Suprapubic skin (tissue), 4 donors: ENCODE results near the gene TCEAL4. TPM values are rescaled to one million over a fixed set of nuclear protein-coding genes. Genes with fewer than 3 reads are reported as not detected.

Source experiments
- DNase-seq, 2 donors: peaks; one replicate each; pipeline ENCODE4 v3.0.0-alpha.2; 2019; ENCODE audit warnings: low spot score in 2 of 2
- H3K27ac ChIP-seq: fragments of 200-600 bp; sonication (generic); one replicate; pipeline ENCODE4 v1.5.1; 2019
- H3K27me3 ChIP-seq: fragments of 200-600 bp; sonication (generic); one replicate; pipeline ENCODE4 v1.5.1; 2019
- H3K36me3 ChIP-seq: fragments of 200-600 bp; sonication (generic); one replicate; pipeline ENCODE4 v1.5.1; 2019
- H3K4me1 ChIP-seq: fragments of 200-600 bp; sonication (generic); one replicate; pipeline ENCODE4 v1.5.1; 2019
- H3K4me3 ChIP-seq: fragments of 200-600 bp; sonication (generic); one replicate; pipeline ENCODE4 v1.5.1; 2019; ENCODE audit warnings: mild to moderate bottlenecking
- H3K9me3 ChIP-seq: fragments of 200-600 bp; sonication (generic); one replicate; pipeline ENCODE4 v1.5.1; 2019
- EP300 ChIP-seq: sonication (generic); formaldehyde crosslinking; IDR thresholded peaks from one replicate; pipeline ENCODE4 v1.6.1; 2017; ENCODE audit warnings: antibody characterized with exemption
- POLR2A ChIP-seq, 2 donors: fragments of 450-650 bp; IDR thresholded peaks; one replicate each; pipeline ENCODE4 v1.6.1; 2017; ENCODE audit warnings: antibody characterized with exemption in 2 of 2, mild to moderate bottlenecking in 2 of 2, moderate library complexity in 2 of 2
- POLR2AphosphoS5 ChIP-seq, 3 donors: sonication (generic); formaldehyde crosslinking; IDR thresholded peaks; one replicate each; pipeline ENCODE4 v1.6.1; 2017; ENCODE audit warnings: antibody characterized with exemption in 3 of 3
- WGBS: methylation state at CpG from one replicate; pipeline ENCODE4 v1.1.5; 2018; 5-methylcytosine and 5-hydroxymethylcytosine counted together
- total RNA-seq, 4 donors: library from RNA; depleted of rRNA; stranded (reverse); fragments of >200 nt; gene quantifications; one replicate each; pipeline ENCODE4 v1.1.0, GENCODE V29; 2016
- TF ChIP-seq, protein P1 (sequence below), 2 donors: fragments of 200-600 bp in 1 of 2; fragments of 450-650 bp in 1 of 2; sonication (generic) in 1 of 2; IDR thresholded peaks; one replicate each; pipeline ENCODE4 v1.5.1; 2016 to 2019; ENCODE audit warnings: antibody characterized with exemption in 2 of 2, mild to moderate bottlenecking in 1 of 2, moderate library complexity in 1 of 2

Gene TCEAL4
- total RNA-seq, 4 donors from 2014 or later = 56.3 to 71.1 (median 67.4) TPM

DNA sequence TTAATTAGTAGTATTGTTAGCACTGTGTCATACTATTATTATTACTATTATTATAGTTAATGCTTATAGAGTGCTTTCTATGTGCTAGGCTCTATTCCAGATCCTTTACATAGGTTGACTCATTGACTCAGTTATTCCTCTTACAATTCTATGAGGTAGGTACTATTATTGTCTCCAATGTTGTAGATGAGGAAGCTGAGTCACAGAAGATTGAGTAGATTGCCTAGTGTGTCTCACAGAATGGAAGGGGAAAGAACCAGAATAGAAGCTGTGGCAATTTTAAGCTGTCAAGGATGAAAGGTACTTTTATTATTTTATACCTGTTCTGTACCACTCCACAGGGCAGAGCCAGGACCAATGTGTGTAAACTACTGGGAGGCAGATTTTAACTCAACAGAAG is 41.5 kb downstream of the TCEAL4 start:
- H3K27me3 ChIP-seq = no peaks in the 10 kb centered on the region
- H3K27ac ChIP-seq = no peak overlapping the region

DNA sequence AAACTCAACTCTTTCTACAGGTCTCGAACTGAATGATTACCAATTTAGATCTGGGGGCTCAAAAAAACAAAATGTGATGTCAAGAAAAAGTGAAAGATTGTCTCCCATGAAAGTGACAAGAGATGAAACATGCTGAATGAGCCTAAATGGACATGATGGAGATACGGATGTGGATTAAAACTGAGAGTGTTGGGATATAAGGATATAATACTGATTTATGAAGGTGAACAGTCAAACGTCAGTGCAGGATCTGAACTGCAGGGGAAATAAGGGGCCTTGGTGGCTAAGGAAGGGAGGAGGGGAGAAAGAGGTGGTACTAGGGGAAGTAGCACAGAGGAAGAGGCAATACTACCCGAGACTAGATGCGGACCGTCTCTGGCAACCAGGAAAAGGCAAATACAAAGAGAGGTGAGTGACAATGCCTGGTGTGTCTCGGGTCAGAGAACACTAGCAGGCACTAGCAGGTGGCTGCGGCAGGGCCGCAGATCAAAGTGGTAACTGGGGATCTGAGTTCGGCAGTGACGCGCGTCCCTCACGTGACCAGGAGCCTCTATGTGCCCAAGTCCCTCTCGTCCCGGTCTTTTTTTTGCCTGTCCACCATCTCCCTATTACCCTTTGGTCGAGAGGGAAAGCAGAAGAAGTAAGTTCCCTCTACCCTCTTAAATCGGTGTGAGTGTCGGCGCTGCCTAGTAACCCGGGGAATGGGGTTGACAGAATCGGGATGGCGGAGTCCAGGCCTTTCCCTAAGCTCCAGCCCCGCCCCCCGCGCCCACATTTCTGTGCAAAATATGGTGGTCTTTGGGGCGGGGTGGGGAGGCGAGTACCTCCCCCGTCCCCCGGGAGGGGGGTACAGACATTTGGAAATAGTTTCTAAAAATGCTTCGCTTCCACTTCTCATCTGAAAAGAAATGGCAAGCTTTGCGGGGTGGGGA is 43.3 kb downstream of the TCEAL4 start, which contains the start of gene TCEAL1:
Gene TCEAL1, plus strand, starts transcription at position 590 of the 932 bp plus-strand sequence. CDS start 942 bp downstream, outside the sequence.
- TF ChIP-seq, protein P1, sequence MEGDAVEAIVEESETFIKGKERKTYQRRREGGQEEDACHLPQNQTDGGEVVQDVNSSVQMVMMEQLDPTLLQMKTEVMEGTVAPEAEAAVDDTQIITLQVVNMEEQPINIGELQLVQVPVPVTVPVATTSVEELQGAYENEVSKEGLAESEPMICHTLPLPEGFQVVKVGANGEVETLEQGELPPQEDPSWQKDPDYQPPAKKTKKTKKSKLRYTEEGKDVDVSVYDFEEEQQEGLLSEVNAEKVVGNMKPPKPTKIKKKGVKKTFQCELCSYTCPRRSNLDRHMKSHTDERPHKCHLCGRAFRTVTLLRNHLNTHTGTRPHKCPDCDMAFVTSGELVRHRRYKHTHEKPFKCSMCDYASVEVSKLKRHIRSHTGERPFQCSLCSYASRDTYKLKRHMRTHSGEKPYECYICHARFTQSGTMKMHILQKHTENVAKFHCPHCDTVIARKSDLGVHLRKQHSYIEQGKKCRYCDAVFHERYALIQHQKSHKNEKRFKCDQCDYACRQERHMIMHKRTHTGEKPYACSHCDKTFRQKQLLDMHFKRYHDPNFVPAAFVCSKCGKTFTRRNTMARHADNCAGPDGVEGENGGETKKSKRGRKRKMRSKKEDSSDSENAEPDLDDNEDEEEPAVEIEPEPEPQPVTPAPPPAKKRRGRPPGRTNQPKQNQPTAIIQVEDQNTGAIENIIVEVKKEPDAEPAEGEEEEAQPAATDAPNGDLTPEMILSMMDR (IDR thresholded peaks at IDR 0.05) = no peak
- TF ChIP-seq EP300 (no peak), POLR2A (IDR thresholded peaks at IDR 0.05) (no peak), POLR2AphosphoS5 (IDR thresholded peaks at IDR 0.05) (no peak)
- peaks cover 10% of the 10 kb centered on the region for H3K4me1 ChIP-seq
- 22% methylated on average over 32 of the region's 32 CpGs for WGBS
- no peaks in the 10 kb centered on the region for H3K27me3 ChIP-seq
- no peaks in the 10 kb centered on the region for H3K9me3 ChIP-seq
- peak within 1 kb of the TSS; percentile 94 for H3K27ac ChIP-seq
- no peaks in the 10 kb centered on the region for H3K36me3 ChIP-seq
- DNase-seq = peak; percentile 73 to 75
- peak within 1 kb of the TSS; percentile 65 for H3K4me3 ChIP-seq

More for the DNA sequence above, 41.5 kb downstream of the TCEAL4 start:
- DNase-seq = no peak
- Histone ChIP-seq H3K4me1 (peaks cover 10% of the 10 kb centered on the region), H3K9me3 (no peaks in the 10 kb centered on the region), H3K36me3 (no peaks in the 10 kb centered on the region), H3K4me3 (no peak overlapping the region)
- TF ChIP-seq, protein P1 (IDR thresholded peaks at IDR 0.05) = no peak
- TF ChIP-seq POLR2AphosphoS5 (IDR thresholded peaks at IDR 0.05) = no peak
- TF ChIP-seq EP300 = no peak
- TF ChIP-seq POLR2A (IDR thresholded peaks at IDR 0.05) = no peak

DNA sequence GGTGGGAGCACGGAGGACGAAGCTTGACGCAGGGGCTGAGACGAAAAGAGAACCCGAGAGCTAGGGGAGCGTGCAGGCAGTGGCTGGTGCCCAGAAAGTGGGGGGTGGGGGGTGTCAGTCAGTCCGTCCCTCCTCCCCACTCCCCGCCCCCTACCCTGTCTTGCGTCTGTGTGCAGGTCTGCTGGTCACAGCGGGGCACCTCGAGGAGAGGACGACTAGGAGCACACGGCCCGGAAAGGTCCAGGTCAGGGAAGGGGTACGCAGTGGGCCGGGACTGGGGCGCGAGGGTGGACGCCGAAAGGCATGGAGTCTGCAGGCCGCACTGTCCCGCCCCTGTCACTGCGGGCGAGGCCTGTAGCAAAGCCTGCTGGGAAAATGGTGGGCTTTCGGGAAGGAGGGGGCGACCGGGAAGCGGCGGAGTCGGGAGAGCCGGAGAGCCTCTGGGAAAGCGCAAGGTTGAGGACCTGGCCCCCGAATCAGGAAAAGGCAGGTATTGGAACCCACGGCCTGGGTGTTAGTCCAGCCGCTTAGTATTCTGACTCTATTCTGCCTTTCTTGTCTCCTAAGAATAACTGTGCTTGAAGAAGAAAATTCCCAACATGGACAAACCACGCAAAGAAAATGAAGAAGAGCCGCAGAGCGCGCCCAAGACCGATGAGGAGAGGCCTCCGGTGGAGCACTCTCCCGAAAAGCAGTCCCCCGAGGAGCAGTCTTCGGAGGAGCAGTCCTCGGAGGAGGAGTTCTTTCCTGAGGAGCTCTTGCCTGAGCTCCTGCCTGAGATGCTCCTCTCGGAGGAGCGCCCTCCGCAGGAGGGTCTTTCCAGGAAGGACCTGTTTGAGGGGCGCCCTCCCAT is 44.2 kb downstream of the TCEAL4 start:
- no peaks in the 10 kb centered on the region for H3K36me3 ChIP-seq
- peak overlapping the region; percentile 65 for H3K4me3 ChIP-seq
- H3K27ac ChIP-seq = peak overlapping the region; percentile 94
- 24% methylated on average over 41 of the region's 49 CpGs for WGBS
- peak; percentile 74 to 82 for DNase-seq
- TF ChIP-seq EP300 = no peak
- TF ChIP-seq, protein P1 (IDR thresholded peaks at IDR 0.05) = peak in 1 of 2 donors; percentile 25
- TF ChIP-seq POLR2A (IDR thresholded peaks at IDR 0.05) = peak; percentile 10 to 51
- no peak for TF ChIP-seq POLR2AphosphoS5 (IDR thresholded peaks at IDR 0.05)
- H3K4me1 ChIP-seq = peaks cover 10% of the 10 kb centered on the region
- H3K27me3 ChIP-seq = no peaks in the 10 kb centered on the region
- no peaks in the 10 kb centered on the region for H3K9me3 ChIP-seq

DNA sequence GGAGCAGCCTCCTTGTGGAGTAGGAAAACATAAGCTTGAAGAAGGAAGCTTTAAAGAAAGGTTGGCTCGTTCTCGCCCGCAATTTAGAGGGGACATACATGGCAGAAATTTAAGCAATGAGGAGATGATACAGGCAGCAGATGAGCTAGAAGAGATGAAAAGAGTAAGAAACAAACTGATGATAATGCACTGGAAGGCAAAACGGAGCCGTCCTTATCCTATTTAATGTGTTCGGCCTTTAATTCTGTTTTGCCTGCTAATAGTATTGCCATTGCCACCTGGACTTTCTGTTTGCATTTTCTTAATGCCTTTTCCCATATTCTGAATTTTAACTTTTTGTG is 44.8 kb downstream of the TCEAL4 start:
- Histone ChIP-seq H3K27me3 (no peaks in the 10 kb centered on the region), H3K27ac (peak overlapping the region; percentile 94), H3K4me3 (peak overlapping the region; percentile 65), H3K9me3 (no peaks in the 10 kb centered on the region), H3K4me1 (peaks cover 10% of the 10 kb centered on the region), H3K36me3 (no peaks in the 10 kb centered on the region)
- TF ChIP-seq POLR2AphosphoS5 (IDR thresholded peaks at IDR 0.05) = no peak
- 34% methylated on average over 6 of the region's 6 CpGs for WGBS
- DNase-seq = no peak

DNA sequence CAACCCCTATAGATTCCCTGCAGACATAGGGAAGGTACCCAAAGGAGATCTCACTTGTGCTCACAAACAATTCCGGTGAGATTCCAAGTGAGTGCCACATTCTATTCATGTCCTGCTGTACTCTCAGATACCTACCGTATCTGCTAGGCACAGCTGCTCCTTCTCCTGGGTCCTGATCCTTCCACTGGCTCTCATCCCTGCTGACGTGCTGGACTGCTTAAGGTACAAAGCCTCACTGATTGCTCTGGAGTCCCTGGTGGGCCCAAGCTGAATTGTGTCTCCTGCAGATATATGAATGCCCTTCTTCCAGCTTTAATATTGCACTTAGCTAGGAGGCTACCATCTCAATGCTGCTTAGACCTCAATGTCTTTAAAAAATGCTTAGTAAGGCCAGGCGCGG is 45.8 kb downstream of the TCEAL4 start:
- TF ChIP-seq EP300 = no peak
- no peak for TF ChIP-seq POLR2AphosphoS5 (IDR thresholded peaks at IDR 0.05)
- TF ChIP-seq, protein P1 (IDR thresholded peaks at IDR 0.05) = no peak
- no peak for TF ChIP-seq POLR2A (IDR thresholded peaks at IDR 0.05)
- no peaks in the 10 kb centered on the region for H3K9me3 ChIP-seq
- DNase-seq = no peak
- 75% methylated on average over 5 of the region's 5 CpGs for WGBS
- no peaks in the 10 kb centered on the region for H3K27me3 ChIP-seq
- H3K36me3 ChIP-seq = no peaks in the 10 kb centered on the region
- H3K4me3 ChIP-seq = no peak overlapping the region
- H3K4me1 ChIP-seq = peaks cover 10% of the 10 kb centered on the region
- no peak overlapping the region for H3K27ac ChIP-seq
